A673 (cell line): ENCODE data around the gene CFAP20DC. TPM values are rescaled to one million over a fixed set of nuclear protein-coding genes. Genes with fewer than 3 reads are reported as not detected.

ENCODE experiments used
- BruUV-seq: library from RNA; stranded (reverse); fragments of 400-500 nt; replicated peaks from 2 replicates; lab custom pipeline; 2021; lab: Mats Ljungman, UMichigan
- CTCF ChIA-PET: fragments of 300-600 bp; sonication (Branson Sonifier 250); formaldehyde crosslinking; loops from one replicate; lab custom pipeline; 2022; ENCODE audit warnings: antibody characterized with exemption; lab: Charles Lee
- POLR2A ChIA-PET: fragments of 300-600 bp; sonication (Branson Sonifier 250); formaldehyde crosslinking; loops from one replicate; lab custom pipeline; 2022; ENCODE audit warnings: antibody characterized with exemption; ENCODE audit not compliant: low non-redundant PET; lab: Charles Lee
- DNase-seq: peaks from one replicate; pipeline ENCODE4 v3.0.0-alpha.2; 2015; ENCODE audit warnings: low spot score
- H3K27ac ChIP-seq: fragments of 200-600 bp; sonication (generic); 2 replicates; pipeline ENCODE4 v1.5.1; 2016; ENCODE audit warnings: mixed run types, low read depth, mild to moderate bottlenecking, mixed read lengths, antibody characterized with exemption, low read length; ENCODE audit not compliant: poor library complexity, severe bottlenecking
- H3K27me3 ChIP-seq: fragments of 200-600 bp; sonication (generic); replicated peaks from 2 replicates; pipeline ENCODE4 v1.6.1; 2017; ENCODE audit warnings: mixed run types, low read depth, mild to moderate bottlenecking, mixed read lengths, antibody characterized with exemption, low read length; ENCODE audit not compliant: insufficient read depth, poor library complexity
- H3K36me3 ChIP-seq: fragments of 200-600 bp; sonication (generic); 2 replicates; pipeline ENCODE4 v1.6.1; 2016; ENCODE audit warnings: mixed run types, mild to moderate bottlenecking, mixed read lengths, antibody characterized with exemption, low read length; ENCODE audit not compliant: insufficient read depth, poor library complexity, severe bottlenecking
- H3K4me1 ChIP-seq: fragments of 200-600 bp; sonication (generic); 2 replicates; pipeline ENCODE4 v1.6.1; 2017; ENCODE audit warnings: mixed run types, mild to moderate bottlenecking, mixed read lengths, antibody characterized with exemption, low read length; ENCODE audit not compliant: insufficient read depth, poor library complexity, severe bottlenecking
- H3K4me3 ChIP-seq: fragments of 200-600 bp; sonication (generic); 2 replicates; pipeline ENCODE4 v1.5.1; 2016; ENCODE audit warnings: low read depth, mixed run types, mild to moderate bottlenecking, mixed read lengths, low read length; ENCODE audit not compliant: poor library complexity, severe bottlenecking
- H3K9me3 ChIP-seq: fragments of 200-600 bp; sonication (generic); 2 replicates; pipeline ENCODE4 v1.6.1; 2016; ENCODE audit warnings: mixed run types, low read depth, mild to moderate bottlenecking, mixed read lengths, antibody characterized with exemption, low read length; ENCODE audit not compliant: poor library complexity, severe bottlenecking
- EZH2 ChIP-seq: fragments of 200-600 bp; sonication (generic); IDR thresholded peaks from 2 replicates; pipeline ENCODE4 v1.6.1; 2017; ENCODE audit warnings: borderline replicate concordance, low read depth, mild to moderate bottlenecking, mixed read lengths, antibody characterized with exemption, low read length; ENCODE audit not compliant: poor library complexity, severe bottlenecking
- intact Hi-C: fragments of 100-400 bp; cut with micrococcal nuclease; formaldehyde crosslinking; loops from one replicate; pipeline ENCODE4 v1.10.0; 2022; ENCODE audit not compliant: unreplicated experiment
- total RNA-seq: library from RNA; stranded (reverse); gene quantifications from 2 replicates; pipeline ENCODE4 v1.2.3, GENCODE V29; 2021
- TF ChIP-seq, protein P1 (sequence below): fragments of 300-800, 200-600 bp; sonication (generic); conservative IDR thresholded peaks from 2 replicates; pipeline ENCODE4 v1.5.1; 2017; ENCODE audit warnings: low read depth, mild to moderate bottlenecking, antibody characterized with exemption, low read length, moderate library complexity, mixed read lengths

Gene CFAP20DC
- total RNA-seq, 1 experiment from 2014 or later: 1.3 TPM

- no TSS peak for BruUV-seq
- POLR2A ChIA-PET: no interaction called here
- TF ChIP-seq, protein P1, sequence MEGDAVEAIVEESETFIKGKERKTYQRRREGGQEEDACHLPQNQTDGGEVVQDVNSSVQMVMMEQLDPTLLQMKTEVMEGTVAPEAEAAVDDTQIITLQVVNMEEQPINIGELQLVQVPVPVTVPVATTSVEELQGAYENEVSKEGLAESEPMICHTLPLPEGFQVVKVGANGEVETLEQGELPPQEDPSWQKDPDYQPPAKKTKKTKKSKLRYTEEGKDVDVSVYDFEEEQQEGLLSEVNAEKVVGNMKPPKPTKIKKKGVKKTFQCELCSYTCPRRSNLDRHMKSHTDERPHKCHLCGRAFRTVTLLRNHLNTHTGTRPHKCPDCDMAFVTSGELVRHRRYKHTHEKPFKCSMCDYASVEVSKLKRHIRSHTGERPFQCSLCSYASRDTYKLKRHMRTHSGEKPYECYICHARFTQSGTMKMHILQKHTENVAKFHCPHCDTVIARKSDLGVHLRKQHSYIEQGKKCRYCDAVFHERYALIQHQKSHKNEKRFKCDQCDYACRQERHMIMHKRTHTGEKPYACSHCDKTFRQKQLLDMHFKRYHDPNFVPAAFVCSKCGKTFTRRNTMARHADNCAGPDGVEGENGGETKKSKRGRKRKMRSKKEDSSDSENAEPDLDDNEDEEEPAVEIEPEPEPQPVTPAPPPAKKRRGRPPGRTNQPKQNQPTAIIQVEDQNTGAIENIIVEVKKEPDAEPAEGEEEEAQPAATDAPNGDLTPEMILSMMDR: no peak
- no peak for TF ChIP-seq EZH2
Observed at GRCh38 chr3:58998476-58999117, 51.2 kb downstream of the CFAP20DC start.

DNA sequence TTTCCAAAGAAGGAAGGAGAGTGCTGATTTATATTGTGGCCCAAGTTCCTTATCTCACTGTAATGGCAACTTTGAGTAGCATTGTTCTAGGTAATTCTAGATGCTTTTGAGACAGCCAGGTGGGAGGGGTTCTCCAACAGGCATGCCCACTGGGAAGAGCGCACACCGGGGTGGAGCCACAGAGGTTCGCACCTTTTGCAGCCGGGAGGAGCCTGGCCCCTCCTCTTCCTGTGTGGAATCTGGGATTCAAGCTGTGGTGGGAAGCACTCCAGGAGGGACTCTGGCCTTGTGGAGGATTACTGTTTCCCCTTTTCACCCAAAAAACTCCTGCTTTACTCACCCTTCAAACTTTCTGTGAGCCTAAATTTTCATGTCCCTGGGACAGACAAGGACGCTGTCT is 53.1 kb downstream of the CFAP20DC start:
- BruUV-seq: no TSS peak
- Histone ChIP-seq H3K36me3 (no peaks in the 10 kb centered on the region), H3K4me3 (no peak overlapping the region), H3K4me1 (no peaks in the 10 kb centered on the region), H3K9me3 (no peaks in the 10 kb centered on the region), H3K27ac (no peak overlapping the region), H3K27me3 (no peaks in the 10 kb centered on the region)
- ChIA-PET CTCF (no interaction called here), POLR2A (no interaction called here)
- DNase-seq: no peak
- TF ChIP-seq, protein P1: no peak
- no peak for TF ChIP-seq EZH2
- intact Hi-C loops: no loop called here

More at GRCh38 chr3:58998476-58999117, 51.2 kb downstream of the CFAP20DC start:
- Histone ChIP-seq H3K4me3 (no peak overlapping the region), H3K27me3 (no peaks in the 10 kb centered on the region), H3K4me1 (no peaks in the 10 kb centered on the region), H3K9me3 (no peaks in the 10 kb centered on the region), H3K27ac (no peak overlapping the region), H3K36me3 (no peaks in the 10 kb centered on the region)
- intact Hi-C loops: no loop called here
- peak; percentile 9 for DNase-seq
- CTCF ChIA-PET: interaction anchor here (1.2 kb wide), 1 partner anchor 54 kb away, joined by 3 read pairs; no protein-coding TSS in a partner anchor

DNA sequence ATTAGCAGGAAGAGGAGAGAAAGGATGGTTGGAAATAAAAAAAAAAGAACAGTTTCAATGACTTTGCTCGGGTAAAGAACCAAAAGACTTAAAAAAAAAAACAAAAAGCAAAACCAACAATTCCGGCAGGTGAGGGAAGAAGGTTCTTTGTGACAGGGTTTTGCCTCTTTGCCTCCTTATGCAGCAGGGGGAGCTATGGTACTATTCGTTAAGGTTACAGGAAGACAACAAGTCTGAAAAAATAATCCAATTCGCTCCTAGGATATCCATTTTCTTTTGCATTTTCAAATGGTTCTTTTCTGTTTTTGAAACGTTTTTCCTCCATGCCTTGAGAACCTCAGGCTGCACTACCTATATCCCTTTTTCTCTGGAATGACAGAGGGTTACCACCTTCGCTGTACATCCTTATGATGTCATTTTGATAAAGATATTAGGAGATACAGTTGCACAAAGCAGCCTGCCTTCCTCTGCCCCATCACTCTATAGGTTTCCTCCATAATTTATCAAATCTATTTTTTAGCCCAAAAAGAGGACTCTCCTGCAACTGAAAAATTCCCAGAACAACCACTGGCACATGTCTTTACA is 55.0 kb downstream of the CFAP20DC start:
- no peak overlapping the region for H3K27ac ChIP-seq
- H3K36me3 ChIP-seq: no peaks in the 10 kb centered on the region
- no TSS peak for BruUV-seq
- intact Hi-C loops: no loop called here
- peak; percentile 36 for DNase-seq
- H3K4me1 ChIP-seq: no peaks in the 10 kb centered on the region
- H3K4me3 ChIP-seq: no peak overlapping the region
- POLR2A ChIA-PET: no interaction called here
- CTCF ChIA-PET: no interaction called here
- TF ChIP-seq EZH2: no peak
- TF ChIP-seq, protein P1: peak; percentile 54
- H3K9me3 ChIP-seq: no peaks in the 10 kb centered on the region
- H3K27me3 ChIP-seq: no peaks in the 10 kb centered on the region
